ENCODE measurements around the gene NPHP1.

DNA sequence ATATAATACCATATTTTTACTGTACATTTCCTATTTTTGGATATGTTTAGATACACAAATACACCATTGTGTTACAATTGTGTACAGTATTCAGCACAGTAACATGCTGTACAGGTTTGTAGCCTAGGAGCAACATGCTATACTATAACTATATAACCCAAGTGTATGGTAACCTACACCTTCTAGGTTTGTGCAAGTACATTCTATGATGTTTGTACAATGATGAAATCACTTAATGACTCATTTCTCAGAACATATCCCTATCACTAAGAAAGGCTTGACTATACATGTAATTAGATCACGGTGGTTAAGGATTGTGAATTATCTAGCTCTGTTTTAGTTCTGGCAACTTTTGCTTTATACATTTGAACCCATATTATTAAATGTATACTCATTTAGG, 31.3 kb downstream of the NPHP1 start:
- TF ChIP-seq POLR2A (IDR thresholded peaks at IDR 0.05; ENCODE audit: low read depth, low read length) (no peak), SMC3 (IDR thresholded peaks at IDR 0.05; ENCODE audit: low read depth, low read length) (no peak)
